ENCODE measurements around the gene LNPK. TPM values are rescaled to one million over a fixed set of nuclear protein-coding genes. Genes with fewer than 3 reads are reported as not detected.
"Not testable (repeated sequence)": the region's sequence is repeated elsewhere in the genome, so short reads cannot be mapped to it uniquely, and the experiment has no call there.

The LNPK gene
- total RNA-seq, 8 experiments from 2014 or later, result 12.4 to 51.7 (median 34.9) TPM

DNA sequence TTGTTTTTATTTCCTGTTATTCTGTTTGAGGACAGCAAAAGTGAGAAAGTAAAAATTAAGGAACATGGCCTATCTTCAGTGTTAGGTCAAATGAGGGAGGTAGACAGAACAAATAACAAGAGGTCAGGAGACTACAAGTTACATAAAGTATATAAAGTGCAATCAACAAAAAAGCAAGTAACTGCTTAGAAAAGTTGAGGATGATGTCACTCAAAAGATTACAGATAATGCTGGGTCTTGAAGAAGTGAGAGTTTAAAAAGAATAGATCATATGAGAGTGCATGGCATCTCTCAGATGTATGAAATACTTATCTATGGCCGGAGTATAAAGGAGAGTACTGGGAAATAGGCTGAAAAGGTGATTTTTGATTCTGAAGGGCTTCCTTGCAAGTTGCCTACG, 79.9 kb downstream of the LNPK start:
- no peak overlapping the region for H3K27ac ChIP-seq
- WGBS, 10 experiments, result 83 to 100% (median 97%) methylated on average over 1 to 2 of the region's 2 CpGs
- ATAC-seq (replicated peaks in 6 of 8), result no peak
- peaks cover 0 to 3% of the 10 kb centered on the region in 2 donors for H3K4me1 ChIP-seq (replicated peaks in 1 of 2)
- in situ Hi-C loops (cut with MboI; ENCODE audit: low pct_unique_long_range_greater_than_20kb in 2 of 9, low sequenced_read_pairs in 9 of 9, unreplicated experiment in 9 of 9), result no loop called here
- no peak overlapping the region for H3K4me3 ChIP-seq

DNA sequence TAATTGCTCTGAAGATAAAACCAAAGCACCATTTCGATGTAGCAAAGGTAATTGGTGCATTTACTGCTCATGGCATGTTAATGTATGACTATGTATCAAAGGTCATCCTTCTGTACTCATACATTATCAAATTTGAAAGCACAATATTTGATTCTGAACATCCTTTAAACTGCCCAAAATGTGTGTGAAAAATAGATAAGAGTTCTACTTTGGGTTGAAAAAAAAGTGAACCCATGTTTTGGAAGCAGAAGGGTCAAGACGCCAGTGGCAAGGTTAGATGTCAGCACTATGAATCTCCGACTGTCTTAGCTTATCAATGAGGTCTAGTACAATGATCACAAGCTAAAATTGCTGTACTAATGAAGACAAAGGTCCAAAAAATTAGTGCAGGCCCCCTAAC, 83.1 kb downstream of the LNPK start:
- H3K4me3 ChIP-seq, result no peak overlapping the region
- H3K27ac ChIP-seq, result no peak overlapping the region
- H3K4me1 ChIP-seq (replicated peaks in 1 of 2), result peaks cover 0 to 3% of the 10 kb centered on the region in 2 donors
- ATAC-seq (replicated peaks in 6 of 8), result no peak
- in situ Hi-C loops (cut with MboI; ENCODE audit: low pct_unique_long_range_greater_than_20kb in 2 of 9, low sequenced_read_pairs in 9 of 9, unreplicated experiment in 9 of 9), result no loop called here
- WGBS, 10 experiments, result 50 to 100% (median 78%) methylated on average over 1 to 3 of the region's 3 CpGs

DNA sequence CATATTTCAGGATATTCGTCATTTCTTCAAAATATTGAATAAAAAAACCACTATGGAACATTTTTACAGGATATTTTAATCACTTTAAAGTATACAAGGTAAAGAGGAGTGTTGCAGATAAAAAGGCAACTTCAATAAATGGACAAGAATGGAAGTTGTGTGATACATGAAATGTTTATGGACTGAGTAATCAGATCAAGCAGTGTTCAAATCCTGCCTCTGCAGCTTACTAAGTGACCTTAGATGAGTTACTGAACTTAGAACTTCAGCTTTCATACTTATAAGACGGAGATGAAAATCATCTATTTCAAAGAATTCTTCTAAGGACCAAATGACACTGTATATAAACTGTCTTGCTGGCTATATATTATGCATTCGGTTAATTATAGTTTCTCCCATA, 87.2 kb downstream of the LNPK start:
- WGBS, 10 experiments, result 53 to 100% (median 94%) methylated on average over 1 to 3 of the region's 3 CpGs; no CpG with 5 or more reads in 1 of the 10 experiments
- peaks cover 0 to 3% of the 10 kb centered on the region in 2 donors for H3K4me1 ChIP-seq (replicated peaks in 1 of 2)
- no peak for ATAC-seq (replicated peaks in 6 of 8)
- in situ Hi-C loops (cut with MboI; ENCODE audit: low pct_unique_long_range_greater_than_20kb in 2 of 9, low sequenced_read_pairs in 9 of 9, unreplicated experiment in 9 of 9), result no loop called here
- H3K4me3 ChIP-seq, result no peak overlapping the region
- H3K27ac ChIP-seq, result no peak overlapping the region

DNA sequence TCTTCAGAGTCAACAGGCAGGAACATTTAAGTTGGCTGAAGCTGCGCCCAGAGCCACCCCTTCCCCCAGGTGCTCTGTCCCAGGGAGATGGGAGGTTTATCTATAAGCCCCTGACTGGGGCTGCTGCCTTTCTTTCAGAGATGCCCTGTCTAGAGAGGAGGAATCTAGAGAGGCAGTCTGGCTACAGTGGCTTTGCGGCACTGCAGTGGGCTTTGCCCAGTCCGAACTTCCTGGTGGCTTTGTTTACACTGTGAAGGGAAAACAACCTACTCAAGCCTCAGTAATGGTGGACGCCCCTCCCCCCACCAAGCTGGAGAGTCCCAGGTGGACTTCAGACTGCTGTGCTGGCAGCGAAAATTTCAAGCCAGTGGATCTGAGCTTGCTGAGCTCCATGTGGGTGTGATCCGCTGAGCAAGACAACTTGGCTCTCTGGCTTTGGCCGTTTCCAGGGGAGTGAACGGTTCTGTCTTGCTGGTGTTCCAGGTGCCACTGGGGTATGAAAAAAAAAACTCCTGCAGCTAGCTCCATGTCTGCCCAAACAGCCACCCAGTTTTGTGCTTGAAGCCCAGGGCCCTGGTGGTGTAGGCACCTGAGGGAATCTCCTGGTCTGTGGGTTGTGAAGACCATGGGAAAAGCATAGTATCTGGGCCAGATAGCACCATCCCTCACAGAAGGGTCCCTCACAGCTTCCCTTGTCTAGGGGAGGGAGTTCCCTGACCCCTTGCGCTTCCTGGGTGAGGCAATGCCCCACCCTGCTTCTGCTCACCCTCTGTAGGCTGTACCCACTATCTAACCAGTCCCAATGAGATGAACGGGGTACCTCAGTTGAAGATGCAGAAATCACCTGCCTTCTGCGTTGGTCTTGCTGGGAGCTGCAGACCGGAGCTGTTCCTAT, 88.0 kb downstream of the LNPK start:
- H3K4me3 ChIP-seq; in situ Hi-C loops (cut with MboI; ENCODE audit: low pct_unique_long_range_greater_than_20kb in 2 of 9, low sequenced_read_pairs in 9 of 9, unreplicated experiment in 9 of 9); H3K27ac ChIP-seq; H3K4me1 ChIP-seq (replicated peaks in 1 of 2); ATAC-seq (replicated peaks in 6 of 8): not testable (repeated sequence)
- WGBS, 10 experiments, result 83 to 100% (median 83%) methylated on average over 1 to 11 of the region's 12 CpGs; no CpG with 5 or more reads in 3 of the 10 experiments

DNA sequence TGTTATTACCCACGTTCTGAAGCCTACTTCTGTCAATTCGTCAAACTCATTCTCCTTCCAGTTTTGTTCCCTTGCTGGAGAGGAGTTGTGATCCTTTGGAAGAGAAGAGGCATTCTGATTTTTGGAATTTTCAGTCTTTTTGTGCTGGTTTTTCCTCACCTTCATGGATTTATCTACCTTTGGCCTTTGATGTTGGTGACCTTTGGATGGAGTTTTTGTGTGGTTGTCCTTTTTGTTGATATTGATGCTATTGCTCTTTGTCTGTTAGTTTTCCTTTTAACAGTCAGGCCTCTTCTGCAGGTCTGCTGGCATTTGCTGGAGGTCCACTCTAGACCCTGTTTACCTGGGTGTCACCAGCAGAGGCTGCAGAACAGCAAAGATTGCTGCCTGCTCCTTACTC, 88.8 kb downstream of the LNPK start:
- H3K4me3 ChIP-seq; H3K4me1 ChIP-seq (replicated peaks in 1 of 2); in situ Hi-C loops (cut with MboI; ENCODE audit: low pct_unique_long_range_greater_than_20kb in 2 of 9, low sequenced_read_pairs in 9 of 9, unreplicated experiment in 9 of 9); H3K27ac ChIP-seq; ATAC-seq (replicated peaks in 6 of 8): not testable (repeated sequence)
- 33 to 100% (median 76%) methylated on average over 1 to 2 of the region's 2 CpGs; no CpG with 5 or more reads in 1 of the 10 experiments for WGBS, 10 experiments

DNA sequence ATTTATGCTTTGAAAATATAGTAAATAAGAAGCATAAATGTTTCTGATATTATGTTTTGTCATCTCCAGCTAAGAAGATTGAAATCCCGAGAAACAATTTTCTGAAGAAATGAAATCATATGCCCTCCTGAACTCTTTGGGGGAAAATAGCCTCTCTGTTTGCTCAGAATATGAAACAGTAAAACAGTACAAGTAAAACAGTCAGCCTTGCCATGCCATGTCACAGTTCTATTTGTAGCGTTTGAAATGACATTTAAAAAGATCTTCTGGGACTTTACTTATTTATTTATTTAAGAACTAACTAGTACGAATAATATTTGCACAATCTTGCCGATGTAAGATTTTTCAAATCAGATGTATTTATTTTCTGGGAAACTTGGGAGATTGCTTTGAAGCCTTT, 98.0 kb downstream of the LNPK start:
- in situ Hi-C loops (cut with MboI; ENCODE audit: low pct_unique_long_range_greater_than_20kb in 2 of 9, low sequenced_read_pairs in 9 of 9, unreplicated experiment in 9 of 9), result no loop called here
- no peak overlapping the region for H3K4me3 ChIP-seq
- no peak overlapping the region for H3K27ac ChIP-seq
- H3K4me1 ChIP-seq (replicated peaks in 1 of 2), result no peaks in the 10 kb centered on the region
- no peak for ATAC-seq (replicated peaks in 6 of 8)
- WGBS, 10 experiments, result 44 to 100% (median 89%) methylated on average over 1 to 4 of the region's 4 CpGs

DNA sequence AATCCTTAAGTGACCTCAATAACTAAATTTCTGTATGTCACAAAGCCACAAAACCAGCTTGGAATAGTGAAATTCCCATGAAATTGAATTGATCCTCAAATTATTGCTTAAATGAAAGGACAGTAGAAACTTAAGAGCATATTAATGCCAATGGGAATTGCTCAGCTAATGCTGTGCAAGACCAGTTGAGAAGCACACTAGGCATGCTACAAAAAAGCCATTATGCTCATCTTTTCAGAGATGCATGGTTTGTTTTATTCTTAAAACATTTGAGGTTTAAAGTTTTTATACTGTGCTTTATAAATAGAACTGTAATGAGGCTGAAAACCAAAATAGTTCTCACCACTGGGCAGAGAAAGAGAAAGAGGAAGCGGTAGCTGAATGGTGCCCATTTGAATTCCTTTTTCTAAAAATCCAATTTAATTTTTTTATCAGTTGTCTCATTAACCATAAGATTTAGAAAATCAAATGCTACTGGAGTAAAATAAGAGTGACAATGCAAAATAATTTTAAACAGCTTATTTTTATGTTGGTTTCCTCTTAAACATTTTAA, 98.6 kb downstream of the LNPK start:
- ATAC-seq (replicated peaks in 6 of 8), result no peak
- in situ Hi-C loops (cut with MboI; ENCODE audit: low pct_unique_long_range_greater_than_20kb in 2 of 9, low sequenced_read_pairs in 9 of 9, unreplicated experiment in 9 of 9), result no loop called here
- WGBS, 10 experiments, result 44 to 100% (median 100%) methylated on average over 1 of the region's 1 CpG; no CpG with 5 or more reads in 1 of the 10 experiments

DNA sequence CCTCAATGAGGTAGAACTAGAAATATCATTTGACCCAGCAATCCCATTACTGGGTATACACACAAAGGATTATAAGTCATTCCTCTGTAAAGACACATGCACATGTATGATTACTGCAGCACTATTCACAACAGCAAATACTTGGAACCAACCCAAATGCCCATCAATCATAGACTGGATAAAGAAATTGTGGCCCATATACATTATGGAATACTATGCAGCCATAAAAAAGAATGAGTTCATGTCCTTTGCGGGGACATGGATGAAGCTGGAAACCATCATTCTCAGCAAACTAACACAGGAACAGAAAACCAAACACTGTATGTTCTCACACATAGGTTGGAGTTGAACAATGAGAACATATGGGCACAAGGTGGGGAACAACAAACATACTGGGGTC, 106.1 kb downstream of the LNPK start:
- 88 to 100% (median 100%) methylated on average over 1 of the region's 1 CpG; no CpG with 5 or more reads in 7 of the 10 experiments for WGBS, 10 experiments
- H3K27ac ChIP-seq; ATAC-seq (replicated peaks in 6 of 8); in situ Hi-C loops (cut with MboI; ENCODE audit: low pct_unique_long_range_greater_than_20kb in 2 of 9, low sequenced_read_pairs in 9 of 9, unreplicated experiment in 9 of 9); H3K4me1 ChIP-seq (replicated peaks in 1 of 2); H3K4me3 ChIP-seq: not testable (repeated sequence)

More for the DNA sequence above, 98.6 kb downstream of the LNPK start:
- no peak overlapping the region for H3K27ac ChIP-seq
- no peak overlapping the region for H3K4me3 ChIP-seq
- H3K4me1 ChIP-seq (replicated peaks in 1 of 2), result no peaks in the 10 kb centered on the region

DNA sequence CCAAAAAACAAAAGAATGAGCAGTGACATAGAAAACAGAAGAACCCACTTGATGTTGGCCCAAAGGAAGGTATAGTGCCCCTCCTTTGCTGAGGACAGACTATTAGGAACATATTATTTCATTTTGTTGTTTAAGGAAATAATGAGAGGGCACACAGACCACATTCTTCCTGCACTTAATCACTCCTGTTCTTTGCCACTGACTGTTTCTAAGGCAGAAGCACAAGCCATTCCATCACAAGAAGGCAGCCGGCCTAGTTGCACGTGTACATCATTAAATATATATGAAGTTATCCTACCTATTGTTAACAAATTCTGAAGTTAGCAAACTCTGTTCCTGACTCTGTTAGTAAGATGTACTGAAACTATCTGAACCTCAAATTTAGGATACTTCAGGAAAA, 110.0 kb downstream of the LNPK start:
- in situ Hi-C loops (cut with MboI; ENCODE audit: low pct_unique_long_range_greater_than_20kb in 2 of 9, low sequenced_read_pairs in 9 of 9, unreplicated experiment in 9 of 9), result no loop called here
- 15 to 90% (median 54%) methylated on average over 1 to 2 of the region's 2 CpGs; no CpG with 5 or more reads in 1 of the 10 experiments for WGBS, 10 experiments
- Histone ChIP-seq H3K27ac (no peak overlapping the region), H3K4me3 (no peak overlapping the region), H3K4me1 (replicated peaks in 1 of 2) (peaks cover 16 to 47% of the 10 kb centered on the region in 2 donors)
- ATAC-seq (replicated peaks in 6 of 8), result no peak

DNA sequence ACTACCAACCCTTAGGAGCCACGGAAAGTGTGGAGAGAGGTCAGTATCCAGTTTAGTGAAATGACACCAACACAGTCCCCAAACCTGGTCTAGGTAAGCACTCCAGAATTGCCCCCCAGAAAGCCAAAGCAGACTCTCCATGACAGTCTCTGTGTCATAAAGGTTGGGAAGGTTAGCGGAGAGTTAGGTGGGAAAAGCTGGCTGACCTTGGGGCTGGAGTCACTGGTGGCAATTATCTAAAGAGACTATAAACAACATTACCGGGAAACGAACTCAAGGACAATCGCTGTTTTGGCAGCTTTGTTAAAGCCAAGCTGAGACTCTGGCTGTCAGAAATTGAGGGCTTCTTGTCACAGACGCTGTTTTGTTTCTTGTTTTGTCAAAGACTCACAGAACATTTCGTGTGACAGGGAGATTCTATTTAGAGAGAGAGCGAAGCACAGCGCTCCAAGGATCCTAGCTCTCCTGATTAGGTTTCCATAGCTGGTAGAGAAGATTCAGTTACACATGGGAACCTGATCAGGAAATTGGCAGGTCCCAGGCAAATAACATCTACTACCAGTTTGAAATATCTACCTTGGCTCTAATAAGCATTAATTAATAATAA, 111.3 kb downstream of the LNPK start:
- peak overlapping the region in 1 of 2 donors; percentile 49 for H3K27ac ChIP-seq
- WGBS, 10 experiments, result 50 to 100% (median 87%) methylated on average over 1 to 9 of the region's 9 CpGs
- in situ Hi-C loops (cut with MboI; ENCODE audit: low pct_unique_long_range_greater_than_20kb in 2 of 9, low sequenced_read_pairs in 9 of 9, unreplicated experiment in 9 of 9), result no loop called here

DNA sequence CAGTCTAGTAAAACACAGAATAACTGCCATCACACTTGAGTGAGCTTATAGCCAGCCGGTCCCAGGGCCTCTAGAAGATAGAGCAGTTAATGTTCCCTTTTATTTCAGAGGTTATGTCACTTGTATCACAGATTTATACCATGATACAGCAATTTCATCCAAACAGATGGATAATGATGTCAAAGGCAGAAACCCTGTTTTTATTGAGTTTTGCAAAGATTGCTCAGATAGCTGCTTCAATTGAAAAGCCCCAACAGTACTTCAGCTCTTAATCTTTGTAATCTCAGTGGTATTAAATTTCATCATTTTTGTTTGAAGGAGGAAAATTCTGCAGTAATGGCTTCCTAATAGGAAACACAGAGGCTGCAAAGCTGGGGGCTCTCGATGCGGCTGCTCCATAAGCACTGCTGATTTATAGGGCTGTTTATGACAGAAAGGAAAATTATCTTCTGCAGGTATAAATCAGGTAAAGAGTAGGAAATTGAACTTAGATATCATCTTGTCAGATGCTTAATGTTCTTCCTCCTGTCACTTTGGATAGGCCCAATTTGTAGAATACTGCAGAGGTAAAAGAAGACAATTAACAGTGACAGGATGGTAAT, 112.3 kb downstream of the LNPK start:
- Histone ChIP-seq H3K27ac (no peak overlapping the region), H3K4me1 (replicated peaks in 1 of 2) (peaks cover 16 to 53% of the 10 kb centered on the region in 2 donors), H3K4me3 (no peak overlapping the region)
- in situ Hi-C loops (cut with MboI; ENCODE audit: low pct_unique_long_range_greater_than_20kb in 2 of 9, low sequenced_read_pairs in 9 of 9, unreplicated experiment in 9 of 9), result no loop called here
- WGBS, 10 experiments, result 30 to 100% (median 67%) methylated on average over 1 to 3 of the region's 3 CpGs; no CpG with 5 or more reads in 1 of the 10 experiments
- ATAC-seq (replicated peaks in 6 of 8), result peak in 5 of 8 experiments; percentile 87 to 95 (median 93)

More for the DNA sequence above, 111.3 kb downstream of the LNPK start:
- Histone ChIP-seq H3K4me1 (replicated peaks in 1 of 2) (peaks cover 16 to 47% of the 10 kb centered on the region in 2 donors), H3K4me3 (no peak overlapping the region)
- no peak for ATAC-seq (replicated peaks in 6 of 8)

DNA sequence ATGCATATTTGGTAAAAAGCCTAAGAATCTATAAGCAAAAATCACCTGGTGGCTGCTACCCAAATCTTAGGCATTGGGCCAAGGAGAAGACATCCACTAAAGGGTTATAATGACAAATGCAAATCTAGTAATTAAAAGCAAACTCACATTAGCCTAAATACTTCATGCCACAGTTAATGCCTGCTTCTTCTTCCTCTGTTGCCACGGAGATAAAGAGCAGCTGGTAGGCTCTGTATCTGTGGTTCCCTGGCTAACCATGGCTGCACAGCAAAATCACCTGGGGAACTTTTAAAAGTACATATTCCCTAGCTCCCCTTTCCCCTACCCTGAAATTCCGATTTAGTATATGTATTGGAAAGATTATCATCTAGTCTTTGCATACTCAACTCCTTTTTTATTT, 114.3 kb downstream of the LNPK start:
- H3K4me1 ChIP-seq (replicated peaks in 1 of 2), result peaks cover 16 to 56% of the 10 kb centered on the region in 2 donors
- WGBS, 10 experiments, result 0 to 100% (median 78%) methylated on average over 1 to 2 of the region's 2 CpGs
- ATAC-seq (replicated peaks in 6 of 8), result peak in 1 of 8 experiments; percentile 22
- H3K27ac ChIP-seq, result no peak overlapping the region
- no peak overlapping the region for H3K4me3 ChIP-seq
- in situ Hi-C loops (cut with MboI; ENCODE audit: low pct_unique_long_range_greater_than_20kb in 2 of 9, low sequenced_read_pairs in 9 of 9, unreplicated experiment in 9 of 9), result no loop called here
